Measurements from ENCODE around the gene WDR91.

- TF ChIP-seq, protein P1, sequence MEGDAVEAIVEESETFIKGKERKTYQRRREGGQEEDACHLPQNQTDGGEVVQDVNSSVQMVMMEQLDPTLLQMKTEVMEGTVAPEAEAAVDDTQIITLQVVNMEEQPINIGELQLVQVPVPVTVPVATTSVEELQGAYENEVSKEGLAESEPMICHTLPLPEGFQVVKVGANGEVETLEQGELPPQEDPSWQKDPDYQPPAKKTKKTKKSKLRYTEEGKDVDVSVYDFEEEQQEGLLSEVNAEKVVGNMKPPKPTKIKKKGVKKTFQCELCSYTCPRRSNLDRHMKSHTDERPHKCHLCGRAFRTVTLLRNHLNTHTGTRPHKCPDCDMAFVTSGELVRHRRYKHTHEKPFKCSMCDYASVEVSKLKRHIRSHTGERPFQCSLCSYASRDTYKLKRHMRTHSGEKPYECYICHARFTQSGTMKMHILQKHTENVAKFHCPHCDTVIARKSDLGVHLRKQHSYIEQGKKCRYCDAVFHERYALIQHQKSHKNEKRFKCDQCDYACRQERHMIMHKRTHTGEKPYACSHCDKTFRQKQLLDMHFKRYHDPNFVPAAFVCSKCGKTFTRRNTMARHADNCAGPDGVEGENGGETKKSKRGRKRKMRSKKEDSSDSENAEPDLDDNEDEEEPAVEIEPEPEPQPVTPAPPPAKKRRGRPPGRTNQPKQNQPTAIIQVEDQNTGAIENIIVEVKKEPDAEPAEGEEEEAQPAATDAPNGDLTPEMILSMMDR (conservative IDR thresholded peaks at IDR 0.05; ENCODE audit: low read length) = no peak
- no peak for TF ChIP-seq EZH2phosphoT487 (IDR thresholded peaks at IDR 0.05; ENCODE audit: borderline replicate concordance)
Observed at GRCh38 chr7:135259702-135260101, 48.4 kb upstream of the WDR91 start.
